Mucosa of stomach (tissue), 1 donor: ENCODE data around the gene BOLL.
"Not testable (repeated sequence)": the region's sequence is repeated elsewhere in the genome, so short reads cannot be mapped to it uniquely, and the experiment has no call there.

Experiments
- H3K27me3 ChIP-seq: one replicate; pipeline ENCODE4 v1.7.0; 2013; ENCODE audit warnings: mild to moderate bottlenecking, low read length; ENCODE audit not compliant: control insufficient read depth, insufficient read depth
- H3K36me3 ChIP-seq: one replicate; pipeline ENCODE4 v1.7.0; 2013; ENCODE audit warnings: low read length; ENCODE audit not compliant: control insufficient read depth, insufficient read depth
- H3K4me1 ChIP-seq: one replicate; pipeline ENCODE4 v1.7.0; 2013; ENCODE audit warnings: mild to moderate bottlenecking, low read length; ENCODE audit not compliant: control insufficient read depth, insufficient read depth
- H3K4me3 ChIP-seq: one replicate; pipeline ENCODE4 v1.7.0; 2013; ENCODE audit warnings: low read length
- H3K9ac ChIP-seq: one replicate; pipeline ENCODE4 v1.7.0; 2013; ENCODE audit warnings: mild to moderate bottlenecking, low read length, moderate library complexity
- H3K9me3 ChIP-seq: one replicate; pipeline ENCODE4 v1.7.0; 2013; ENCODE audit warnings: mild to moderate bottlenecking, low read length, moderate library complexity; ENCODE audit not compliant: control insufficient read depth
- donor health status: Pancreatic carcinoma.

The BOLL gene

GRCh38 chr2:197784956-197785941 lies at the start of gene BOLL:
BOLL (minus strand) TSS chr2:197785319; CDS start chr2:197781850, 3,469 bp downstream.
- Histone ChIP-seq H3K9me3 (no peaks in the 10 kb centered on the region), H3K9ac (no peak within 1 kb of the TSS), H3K36me3 (no peaks in the 10 kb centered on the region), H3K4me3 (no peak within 1 kb of the TSS), H3K27me3 (peaks cover 22% of the 10 kb centered on the region), H3K4me1 (no peaks in the 10 kb centered on the region)

- not testable (repeated sequence) for H3K36me3 ChIP-seq, H3K4me1 ChIP-seq, H3K4me3 ChIP-seq, H3K27me3 ChIP-seq, H3K9ac ChIP-seq, H3K9me3 ChIP-seq
Measured at GRCh38 chr2:197834771-197835170, 49.7 kb upstream of the BOLL start.

GRCh38 chr2:197828464-197829135 lies 43.5 kb upstream of the BOLL start:
- H3K4me3 ChIP-seq, result no peak overlapping the region
- H3K27me3 ChIP-seq, result no peaks in the 10 kb centered on the region
- no peaks in the 10 kb centered on the region for H3K9me3 ChIP-seq
- no peak overlapping the region for H3K9ac ChIP-seq
- no peaks in the 10 kb centered on the region for H3K4me1 ChIP-seq
- no peaks in the 10 kb centered on the region for H3K36me3 ChIP-seq

DNA sequence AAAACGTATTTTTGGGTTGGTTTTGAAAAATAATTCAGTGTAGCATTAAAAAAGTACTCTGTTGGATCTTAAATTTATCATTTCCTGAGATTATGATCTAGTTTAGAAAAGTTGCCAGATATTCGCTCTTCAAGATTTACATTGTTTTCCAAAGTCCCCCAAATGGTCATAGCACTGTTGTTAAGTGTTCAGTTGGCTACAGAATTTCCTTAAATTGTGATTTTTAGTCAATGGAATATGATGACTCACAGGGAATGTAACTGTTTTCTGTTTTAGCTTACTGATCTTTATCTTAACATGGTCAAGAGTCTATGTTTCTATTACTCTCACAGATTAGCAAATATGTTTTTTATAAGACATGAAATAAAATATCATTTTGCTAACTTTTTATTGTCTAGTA lies 42.5 kb upstream of the BOLL start:
- Histone ChIP-seq H3K4me3 (no peak overlapping the region), H3K4me1 (no peaks in the 10 kb centered on the region), H3K36me3 (no peaks in the 10 kb centered on the region), H3K27me3 (no peaks in the 10 kb centered on the region), H3K9me3 (no peaks in the 10 kb centered on the region), H3K9ac (no peak overlapping the region)

DNA sequence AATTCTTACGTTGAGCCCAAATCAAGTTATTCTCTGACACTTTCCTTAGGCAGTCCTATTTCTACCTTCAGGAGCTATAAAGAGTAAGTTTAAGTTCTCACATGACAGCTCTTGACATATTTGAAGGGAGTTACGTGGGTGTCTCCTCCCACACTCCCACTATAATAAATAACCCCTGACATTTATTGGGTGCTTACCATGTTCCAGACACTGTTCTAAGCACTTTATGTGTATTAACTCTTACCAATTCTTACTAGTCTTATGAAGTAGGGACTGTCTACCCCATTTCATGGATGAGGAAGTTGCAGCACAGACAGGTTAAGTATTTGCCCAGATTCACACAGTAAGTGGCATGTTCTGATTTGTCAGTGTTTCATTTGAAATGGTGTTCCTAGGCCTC lies 37.2 kb upstream of the BOLL start:
- no peaks in the 10 kb centered on the region for H3K27me3 ChIP-seq
- H3K4me1 ChIP-seq, result no peaks in the 10 kb centered on the region
- H3K9me3 ChIP-seq, result no peaks in the 10 kb centered on the region
- H3K9ac ChIP-seq, result no peak overlapping the region
- no peak overlapping the region for H3K4me3 ChIP-seq
- H3K36me3 ChIP-seq, result no peaks in the 10 kb centered on the region

GRCh38 chr2:197821550-197822289 lies 36.6 kb upstream of the BOLL start:
- Histone ChIP-seq H3K4me1 (no peaks in the 10 kb centered on the region), H3K9ac (no peak overlapping the region), H3K36me3 (no peaks in the 10 kb centered on the region), H3K9me3 (no peaks in the 10 kb centered on the region), H3K4me3 (no peak overlapping the region), H3K27me3 (no peaks in the 10 kb centered on the region)

DNA sequence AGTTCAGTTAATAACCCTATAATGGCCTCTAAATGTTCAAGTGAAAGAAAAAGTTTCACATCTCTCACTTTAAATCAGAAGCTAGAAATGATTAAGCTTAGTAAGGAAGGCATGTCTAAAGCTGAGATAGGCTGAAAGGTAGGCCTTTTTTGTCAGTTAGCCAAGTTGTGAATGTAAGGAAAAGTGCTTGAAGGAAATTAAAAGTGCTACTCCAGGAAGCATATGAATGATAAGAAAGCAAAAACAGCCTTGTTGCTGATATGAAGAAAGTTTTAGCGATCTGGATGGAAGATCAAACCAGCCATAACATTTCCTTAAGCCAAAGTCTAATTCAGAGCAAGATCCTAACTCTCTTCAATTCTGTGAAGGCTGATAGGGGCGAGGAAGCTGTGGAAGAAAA lies 29.4 kb upstream of the BOLL start:
- no peaks in the 10 kb centered on the region for H3K9me3 ChIP-seq
- H3K4me3 ChIP-seq, result no peak overlapping the region
- no peak overlapping the region for H3K9ac ChIP-seq
- no peaks in the 10 kb centered on the region for H3K36me3 ChIP-seq
- H3K4me1 ChIP-seq, result no peaks in the 10 kb centered on the region
- no peaks in the 10 kb centered on the region for H3K27me3 ChIP-seq

DNA sequence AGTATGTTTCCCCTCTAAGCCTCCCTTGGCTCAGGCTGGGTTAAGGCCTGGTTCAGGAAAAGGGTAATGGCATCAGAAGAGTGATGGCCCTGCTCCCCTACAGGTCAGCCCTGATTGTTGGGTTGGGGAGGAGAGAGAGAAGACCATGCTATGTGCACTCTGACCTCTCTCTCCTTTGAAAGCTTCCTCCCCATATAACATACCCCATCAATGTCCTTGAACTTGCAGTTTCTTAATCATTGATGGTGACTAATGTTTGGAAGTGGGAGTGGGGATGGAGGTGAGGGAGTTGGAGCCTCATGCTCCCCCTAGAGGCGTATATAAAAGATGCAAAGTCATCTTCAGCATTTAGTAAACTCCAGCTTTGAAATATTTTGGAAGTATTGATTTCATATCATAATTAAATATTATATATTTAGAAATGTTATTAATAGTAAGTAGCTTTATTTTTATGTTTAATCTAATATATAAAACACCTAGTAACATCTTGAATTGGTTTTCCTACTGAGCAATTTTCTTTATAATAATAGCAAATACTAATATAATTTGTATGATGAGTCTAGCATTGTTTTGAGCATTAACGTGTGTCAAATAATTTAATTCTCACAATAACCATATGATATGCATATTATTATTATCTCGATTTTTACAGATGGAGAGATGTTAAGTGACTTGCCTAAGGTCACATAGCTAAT lies 28.1 kb upstream of the BOLL start:
- Histone ChIP-seq H3K36me3 (no peaks in the 10 kb centered on the region), H3K27me3 (no peaks in the 10 kb centered on the region), H3K9me3 (no peaks in the 10 kb centered on the region), H3K4me3 (no peak overlapping the region), H3K9ac (no peak overlapping the region), H3K4me1 (no peaks in the 10 kb centered on the region)

DNA sequence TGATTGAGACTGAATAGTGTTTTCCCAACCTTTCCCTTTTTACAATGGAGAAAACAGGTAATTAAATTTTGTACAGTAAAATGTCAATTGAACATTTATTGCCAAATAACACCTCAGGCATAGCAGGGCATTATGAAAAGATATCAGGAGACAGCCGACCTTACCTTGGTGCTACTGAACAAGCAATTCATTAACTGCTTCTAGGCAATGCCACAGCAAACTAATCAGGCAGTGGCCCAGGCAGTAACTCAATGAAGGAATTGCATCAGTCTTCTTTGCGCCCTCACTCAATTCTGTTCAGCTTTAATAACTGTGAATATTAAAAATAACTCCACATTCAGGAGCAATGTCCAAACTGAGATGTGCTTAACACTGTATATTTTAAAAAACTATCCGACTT lies 25.4 kb upstream of the BOLL start:
- peaks cover 9% of the 10 kb centered on the region for H3K27me3 ChIP-seq
- no peaks in the 10 kb centered on the region for H3K4me1 ChIP-seq
- no peak overlapping the region for H3K4me3 ChIP-seq
- no peaks in the 10 kb centered on the region for H3K9me3 ChIP-seq
- no peak overlapping the region for H3K9ac ChIP-seq
- no peaks in the 10 kb centered on the region for H3K36me3 ChIP-seq

DNA sequence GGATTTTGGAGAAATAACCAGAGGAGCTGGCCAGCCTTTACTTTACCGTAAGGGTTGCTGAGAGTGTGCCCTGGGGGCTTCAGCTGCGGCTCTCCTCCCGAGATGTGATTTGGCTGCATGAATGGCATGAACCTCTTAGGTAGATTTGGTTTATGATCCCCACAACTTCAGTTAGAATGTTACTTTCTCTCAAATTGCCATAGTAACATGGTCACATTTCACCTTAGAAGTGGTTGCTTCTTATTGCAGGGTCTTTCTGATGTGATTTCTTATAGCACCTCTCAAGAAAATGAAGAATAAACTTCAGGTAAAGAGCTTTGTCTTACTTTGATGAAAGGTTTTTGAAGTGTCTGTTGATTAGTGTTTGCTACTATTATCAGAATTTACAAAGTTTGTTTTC lies 24.9 kb upstream of the BOLL start:
- no peaks in the 10 kb centered on the region for H3K36me3 ChIP-seq

DNA sequence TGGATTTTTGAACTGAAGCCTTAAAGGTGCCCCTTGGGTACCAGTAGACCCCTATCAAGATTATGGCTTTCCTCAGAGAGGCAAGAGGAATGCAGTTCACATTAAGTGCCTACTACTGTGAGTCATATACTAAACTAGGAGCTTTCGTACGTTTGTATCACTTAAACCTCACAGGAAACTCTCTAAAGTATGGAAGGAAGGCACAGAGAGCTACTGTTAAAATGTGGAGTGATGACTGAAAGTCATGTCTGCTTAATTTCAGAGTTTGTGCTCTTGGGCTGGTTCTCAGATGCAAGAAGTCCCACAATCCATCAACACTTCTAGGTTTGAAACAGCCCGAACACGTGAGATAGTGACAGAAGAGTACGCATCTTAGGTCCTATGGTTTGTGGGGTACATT lies 23.9 kb upstream of the BOLL start:
- no peaks in the 10 kb centered on the region for H3K9me3 ChIP-seq
- H3K9ac ChIP-seq, result no peak overlapping the region
- no peaks in the 10 kb centered on the region for H3K36me3 ChIP-seq
- H3K4me3 ChIP-seq, result no peak overlapping the region
- peaks cover 16% of the 10 kb centered on the region for H3K27me3 ChIP-seq
- H3K4me1 ChIP-seq, result peaks cover 2% of the 10 kb centered on the region

More for the DNA sequence above, 24.9 kb upstream of the BOLL start:
- H3K9ac ChIP-seq, result no peak overlapping the region
- peaks cover 14% of the 10 kb centered on the region for H3K27me3 ChIP-seq
- H3K4me1 ChIP-seq, result no peaks in the 10 kb centered on the region
- H3K9me3 ChIP-seq, result no peaks in the 10 kb centered on the region
- no peak overlapping the region for H3K4me3 ChIP-seq
